Osteoblast (primary cell): ENCODE data around the gene TP53AIP1. TPM values are rescaled to one million over a fixed set of nuclear protein-coding genes. Genes with fewer than 3 reads are reported as not detected.

Experiments
- DNase-seq: peaks from one replicate; pipeline ENCODE4 v3.0.0; 2011; ENCODE audit warnings: low spot score, mixed read lengths; ENCODE audit not compliant: insufficient read length; ENCODE audit errors: missing footprints
- H2AFZ ChIP-seq: 2 replicates; pipeline ENCODE4 v1.6.0; 2011; ENCODE audit warnings: mild to moderate bottlenecking, low read length
- H3K27ac ChIP-seq: 2 replicates; pipeline ENCODE4 v1.5.1; 2011; ENCODE audit warnings: mild to moderate bottlenecking, low read depth, low read length, moderate library complexity
- H3K27me3 ChIP-seq: 2 replicates; pipeline ENCODE4 v1.6.0; 2012; ENCODE audit warnings: mild to moderate bottlenecking, control low read depth, inconsistent platforms, low read length, moderate library complexity; ENCODE audit not compliant: insufficient read depth
- H3K36me3 ChIP-seq: 2 replicates; pipeline ENCODE4 v1.5.1; 2011; ENCODE audit warnings: mild to moderate bottlenecking, low read length, control low read depth, moderate library complexity; ENCODE audit not compliant: insufficient read depth
- H3K4me1 ChIP-seq: 2 replicates; pipeline ENCODE4 v1.5.1; 2011; ENCODE audit warnings: mild to moderate bottlenecking, low read length, control low read depth, moderate library complexity; ENCODE audit not compliant: insufficient read depth
- H3K4me2 ChIP-seq: 2 replicates; pipeline ENCODE4 v1.6.0; 2011; ENCODE audit warnings: mild to moderate bottlenecking, low read length; ENCODE audit not compliant: insufficient read depth
- H3K4me3 ChIP-seq: fragments of 200-600 bp; sonication (generic); 3 replicates; pipeline ENCODE4 v1.5.1; 2012; ENCODE audit warnings: mild to moderate bottlenecking, low read length, inconsistent platforms; ENCODE audit not compliant: insufficient read depth
- H3K79me2 ChIP-seq: 2 replicates; pipeline ENCODE4 v1.6.0; 2012; ENCODE audit warnings: mild to moderate bottlenecking, low read length, control low read depth, inconsistent platforms; ENCODE audit not compliant: insufficient read depth
- H3K9me3 ChIP-seq: 2 replicates; pipeline ENCODE4 v1.5.1; 2011; ENCODE audit warnings: low read depth, low read length, control low read depth
- H4K20me1 ChIP-seq: 2 replicates; pipeline ENCODE4 v1.6.0; 2012; ENCODE audit warnings: mild to moderate bottlenecking, low read length, control low read depth; ENCODE audit not compliant: insufficient read depth
- total RNA-seq: library from RNA; depleted of rRNA; stranded (reverse); fragments of >200 nt; gene quantifications from 2 replicates; pipeline ENCODE4 v1.2.3, GENCODE V29; 2012
- TF ChIP-seq, protein P1 (sequence below): IDR thresholded peaks from 2 replicates; pipeline ENCODE4 v1.5.1; 2011; ENCODE audit warnings: mild to moderate bottlenecking, low read depth, low read length, moderate library complexity; ENCODE audit errors: extremely low read depth

The TP53AIP1 gene
- total RNA-seq, 1 donor, result under 0.01 TPM

DNA sequence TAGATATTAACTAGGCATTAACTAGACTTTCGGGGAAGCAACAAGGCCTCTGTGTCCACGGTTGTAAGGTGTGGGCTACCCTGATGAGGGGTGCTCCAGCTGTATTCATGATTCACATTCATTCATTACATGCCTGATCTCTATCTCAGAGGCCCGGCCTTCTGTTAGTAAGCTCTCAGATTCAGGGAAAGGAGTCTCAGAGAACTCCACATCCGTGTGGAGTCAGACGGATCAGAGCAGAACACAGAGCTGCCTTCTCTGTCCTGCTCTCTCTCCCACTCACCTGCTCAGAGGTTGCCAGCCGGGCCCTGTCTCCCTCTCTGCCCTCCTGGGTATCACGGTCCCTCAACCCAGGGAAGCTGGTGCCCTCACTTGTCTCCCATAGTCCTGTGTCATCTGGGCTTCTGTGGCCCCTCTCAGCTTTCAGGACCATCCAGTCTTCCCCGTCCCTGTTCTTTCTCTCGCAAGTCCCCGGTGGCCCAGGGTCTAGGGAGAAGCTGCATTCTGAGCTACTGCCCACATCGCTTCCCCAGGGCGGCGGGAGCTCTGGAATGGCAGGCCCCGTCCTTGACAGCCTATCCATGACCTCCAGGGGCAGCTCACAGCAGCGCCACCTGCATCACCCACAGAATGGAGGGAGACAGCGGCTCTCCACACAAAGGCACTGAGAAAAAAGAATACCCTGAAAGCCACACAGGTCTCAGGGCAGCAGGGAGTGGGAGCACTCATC, 4.3 kb downstream of the TP53AIP1 start:
- peak; percentile 59 for DNase-seq
- Histone ChIP-seq H3K9me3 (no peaks in the 10 kb centered on the region), H3K79me2 (no peaks in the 10 kb centered on the region), H3K36me3 (no peaks in the 10 kb centered on the region), H3K4me2 (no peak overlapping the region), H4K20me1 (no peaks in the 10 kb centered on the region), H3K27ac (no peak overlapping the region), H3K27me3 (peaks cover under 1% of the 10 kb centered on the region), H2AFZ (no peak overlapping the region), H3K4me1 (no peaks in the 10 kb centered on the region), H3K4me3 (no peak overlapping the region)
- TF ChIP-seq, protein P1, sequence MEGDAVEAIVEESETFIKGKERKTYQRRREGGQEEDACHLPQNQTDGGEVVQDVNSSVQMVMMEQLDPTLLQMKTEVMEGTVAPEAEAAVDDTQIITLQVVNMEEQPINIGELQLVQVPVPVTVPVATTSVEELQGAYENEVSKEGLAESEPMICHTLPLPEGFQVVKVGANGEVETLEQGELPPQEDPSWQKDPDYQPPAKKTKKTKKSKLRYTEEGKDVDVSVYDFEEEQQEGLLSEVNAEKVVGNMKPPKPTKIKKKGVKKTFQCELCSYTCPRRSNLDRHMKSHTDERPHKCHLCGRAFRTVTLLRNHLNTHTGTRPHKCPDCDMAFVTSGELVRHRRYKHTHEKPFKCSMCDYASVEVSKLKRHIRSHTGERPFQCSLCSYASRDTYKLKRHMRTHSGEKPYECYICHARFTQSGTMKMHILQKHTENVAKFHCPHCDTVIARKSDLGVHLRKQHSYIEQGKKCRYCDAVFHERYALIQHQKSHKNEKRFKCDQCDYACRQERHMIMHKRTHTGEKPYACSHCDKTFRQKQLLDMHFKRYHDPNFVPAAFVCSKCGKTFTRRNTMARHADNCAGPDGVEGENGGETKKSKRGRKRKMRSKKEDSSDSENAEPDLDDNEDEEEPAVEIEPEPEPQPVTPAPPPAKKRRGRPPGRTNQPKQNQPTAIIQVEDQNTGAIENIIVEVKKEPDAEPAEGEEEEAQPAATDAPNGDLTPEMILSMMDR, result no peak

DNA sequence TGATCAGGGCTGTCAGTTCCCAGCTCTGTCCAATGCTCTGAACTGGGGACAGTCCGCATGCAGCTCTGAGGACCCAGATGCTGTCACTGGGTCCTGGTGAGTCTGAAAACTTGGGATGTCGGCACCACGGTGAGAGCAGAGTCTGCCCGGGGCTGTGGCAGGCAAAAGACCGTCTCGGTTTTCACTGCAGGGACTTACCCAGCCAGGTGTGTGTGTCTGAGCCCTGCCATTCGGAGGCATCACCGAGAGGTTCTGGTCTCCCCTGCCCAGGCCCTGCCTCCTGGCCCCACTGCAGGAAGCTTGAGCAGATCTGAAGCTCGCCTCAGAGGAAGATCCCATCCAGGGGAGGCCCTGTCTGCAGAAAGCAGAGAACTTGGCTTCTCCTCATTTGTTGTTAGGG, 5.2 kb downstream of the TP53AIP1 start:
- H3K4me2 ChIP-seq, result no peak overlapping the region
- peak; percentile 48 for DNase-seq
- no peak overlapping the region for H3K4me3 ChIP-seq
- H4K20me1 ChIP-seq, result no peaks in the 10 kb centered on the region
- H2AFZ ChIP-seq, result no peak overlapping the region
- no peaks in the 10 kb centered on the region for H3K36me3 ChIP-seq
- H3K27me3 ChIP-seq, result no peaks in the 10 kb centered on the region
- H3K4me1 ChIP-seq, result no peaks in the 10 kb centered on the region
- H3K9me3 ChIP-seq, result no peaks in the 10 kb centered on the region
- no peaks in the 10 kb centered on the region for H3K79me2 ChIP-seq
- no peak overlapping the region for H3K27ac ChIP-seq
- TF ChIP-seq, protein P1, result no peak

DNA sequence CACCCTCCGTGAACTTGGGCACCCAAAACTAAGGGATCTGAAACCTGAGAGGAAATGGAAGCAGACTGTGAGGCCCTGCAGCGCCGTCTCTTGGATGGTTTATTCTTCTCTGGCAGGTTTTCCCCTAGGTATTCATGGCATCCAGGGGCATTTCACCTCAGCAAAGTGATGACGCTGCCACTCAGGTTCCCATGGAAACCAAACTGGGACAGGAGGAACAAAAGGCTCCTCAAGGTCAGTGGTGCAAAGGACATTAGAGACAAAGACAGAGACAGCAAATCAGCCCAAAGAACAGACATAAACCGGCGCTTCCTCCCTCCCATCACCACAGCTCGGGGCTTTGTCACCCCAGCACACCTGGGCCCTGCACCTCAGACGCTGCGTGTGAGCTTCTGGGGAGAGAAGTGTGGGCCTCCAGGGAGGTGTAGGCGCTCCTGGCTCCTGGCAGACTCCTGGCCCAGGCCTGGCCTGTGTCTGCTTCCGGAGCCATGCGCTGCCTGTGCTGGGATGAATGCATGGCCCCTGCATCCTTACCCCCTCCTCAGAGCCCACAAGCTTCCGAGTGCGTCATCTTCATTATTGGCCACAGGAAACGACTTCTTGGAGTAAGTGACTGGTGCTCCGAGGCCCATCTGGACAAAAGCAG, 5.9 kb downstream of the TP53AIP1 start:
- Histone ChIP-seq H3K4me1 (no peaks in the 10 kb centered on the region), H3K4me2 (no peak overlapping the region), H3K27me3 (no peaks in the 10 kb centered on the region), H4K20me1 (no peaks in the 10 kb centered on the region), H3K4me3 (no peak overlapping the region), H3K9me3 (no peaks in the 10 kb centered on the region), H3K36me3 (no peaks in the 10 kb centered on the region), H2AFZ (no peak overlapping the region), H3K27ac (no peak overlapping the region), H3K79me2 (no peaks in the 10 kb centered on the region)
- peak; percentile 56 for DNase-seq
- TF ChIP-seq, protein P1, result no peak

DNA sequence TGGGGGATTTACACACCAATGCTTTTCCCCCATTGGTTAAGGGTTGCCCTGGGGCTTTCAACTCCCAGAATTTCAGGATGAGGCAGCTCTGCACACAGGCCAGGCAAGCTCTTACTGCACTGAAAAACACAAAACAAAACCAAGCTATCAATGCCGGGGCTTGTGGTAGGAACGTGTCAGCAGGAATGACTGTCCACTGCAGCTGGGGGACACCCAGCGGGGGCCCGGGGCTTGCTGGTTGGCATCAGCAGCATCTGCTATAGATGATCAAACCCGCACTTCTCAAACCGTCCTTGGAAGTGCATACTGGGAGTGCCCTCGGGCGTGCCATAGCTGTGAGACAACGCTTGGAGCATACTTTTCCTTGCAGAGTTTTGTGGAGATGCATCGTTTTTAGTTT, 7.7 kb downstream of the TP53AIP1 start:
- no peaks in the 10 kb centered on the region for H3K9me3 ChIP-seq
- no peaks in the 10 kb centered on the region for H3K4me1 ChIP-seq
- TF ChIP-seq, protein P1, result no peak
- H3K27ac ChIP-seq, result no peak overlapping the region
- H2AFZ ChIP-seq, result no peak overlapping the region
- H3K4me2 ChIP-seq, result no peak overlapping the region
- H3K4me3 ChIP-seq, result no peak overlapping the region
- H3K79me2 ChIP-seq, result no peaks in the 10 kb centered on the region
- H3K27me3 ChIP-seq, result no peaks in the 10 kb centered on the region
- H4K20me1 ChIP-seq, result no peaks in the 10 kb centered on the region
- H3K36me3 ChIP-seq, result no peaks in the 10 kb centered on the region
- no peak for DNase-seq
